C4-2B (cell line): ENCODE results near the gene LNX2.

Source experiments
- ZFX ChIP-seq: fragments of 450-650 bp; IDR thresholded peaks from 2 replicates; pipeline ENCODE4 v1.6.1; 2017
- TF ChIP-seq, protein P1 (sequence below): fragments of 450-650 bp; conservative IDR thresholded peaks from 2 replicates; pipeline ENCODE4 v1.5.1; 2017; ENCODE audit warnings: mild to moderate bottlenecking

DNA sequence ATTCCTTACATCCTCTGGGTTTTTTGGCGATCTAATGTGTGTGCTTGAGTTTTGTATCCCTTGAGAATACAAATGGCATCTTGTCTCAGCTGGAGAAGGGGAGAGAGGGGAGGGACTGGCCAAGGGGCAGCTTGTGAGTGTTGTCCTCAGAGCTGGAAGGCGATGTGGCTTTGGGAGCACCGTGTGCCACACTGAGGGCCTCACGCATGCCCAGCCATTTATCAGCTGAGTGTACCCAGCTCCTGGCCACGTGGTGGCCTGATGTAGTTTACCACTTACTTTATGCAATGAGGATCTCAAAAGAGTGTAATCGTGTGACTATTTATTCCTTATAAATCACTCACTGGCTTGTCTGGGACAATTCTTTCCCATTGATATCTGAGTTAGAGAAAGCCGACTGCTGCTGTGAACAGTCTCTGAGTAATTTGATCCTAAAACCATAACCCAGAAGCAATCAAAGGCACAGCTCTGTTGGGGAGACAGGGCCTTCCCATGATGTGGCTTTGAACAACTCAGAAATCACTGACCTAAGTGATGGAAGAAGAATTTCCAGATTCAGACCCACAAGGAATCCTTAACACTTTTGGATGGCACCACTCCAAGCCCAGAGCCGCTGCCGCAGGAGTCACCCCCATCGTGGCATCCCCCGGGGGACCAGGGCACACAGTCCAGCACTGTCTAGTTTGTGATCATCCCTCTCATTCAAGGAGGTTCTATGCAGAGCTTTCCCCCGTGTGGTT lies 116.0 kb downstream of the LNX2 start:
- TF ChIP-seq, protein P1, sequence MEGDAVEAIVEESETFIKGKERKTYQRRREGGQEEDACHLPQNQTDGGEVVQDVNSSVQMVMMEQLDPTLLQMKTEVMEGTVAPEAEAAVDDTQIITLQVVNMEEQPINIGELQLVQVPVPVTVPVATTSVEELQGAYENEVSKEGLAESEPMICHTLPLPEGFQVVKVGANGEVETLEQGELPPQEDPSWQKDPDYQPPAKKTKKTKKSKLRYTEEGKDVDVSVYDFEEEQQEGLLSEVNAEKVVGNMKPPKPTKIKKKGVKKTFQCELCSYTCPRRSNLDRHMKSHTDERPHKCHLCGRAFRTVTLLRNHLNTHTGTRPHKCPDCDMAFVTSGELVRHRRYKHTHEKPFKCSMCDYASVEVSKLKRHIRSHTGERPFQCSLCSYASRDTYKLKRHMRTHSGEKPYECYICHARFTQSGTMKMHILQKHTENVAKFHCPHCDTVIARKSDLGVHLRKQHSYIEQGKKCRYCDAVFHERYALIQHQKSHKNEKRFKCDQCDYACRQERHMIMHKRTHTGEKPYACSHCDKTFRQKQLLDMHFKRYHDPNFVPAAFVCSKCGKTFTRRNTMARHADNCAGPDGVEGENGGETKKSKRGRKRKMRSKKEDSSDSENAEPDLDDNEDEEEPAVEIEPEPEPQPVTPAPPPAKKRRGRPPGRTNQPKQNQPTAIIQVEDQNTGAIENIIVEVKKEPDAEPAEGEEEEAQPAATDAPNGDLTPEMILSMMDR: no peak
- no peak for TF ChIP-seq ZFX
